Measurements from ENCODE around the gene CHRNA4. TPM values are rescaled to one million over a fixed set of nuclear protein-coding genes. Genes with fewer than 3 reads are reported as not detected.

CHRNA4 gene
- total and polyA plus RNA-seq, 2 of the 13 experiments (the other 11 are each of a cell fraction or from before 2014, with no cell fraction given), result not detected

DNA sequence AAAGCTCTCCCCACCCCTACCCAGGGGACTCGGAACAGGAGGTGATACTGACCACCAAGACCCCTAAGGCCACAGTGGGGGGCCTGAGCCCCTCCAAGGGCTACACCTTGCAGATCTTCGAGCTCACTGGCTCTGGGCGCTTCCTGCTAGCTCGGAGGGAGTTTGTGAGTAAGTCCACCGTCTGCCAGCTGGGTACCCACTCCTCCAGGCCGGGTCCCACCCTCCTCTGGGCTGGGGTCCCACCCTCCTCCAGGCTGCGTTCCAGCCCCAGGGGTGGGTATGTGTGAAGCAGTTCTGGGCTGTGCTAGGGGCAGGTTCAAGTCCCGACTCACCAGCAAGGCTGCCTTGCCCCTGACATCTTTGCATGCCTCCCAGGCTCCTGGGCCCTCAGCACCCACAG is 55.8 kb downstream of the CHRNA4 start:
- Histone ChIP-seq H3K4me3 (replicated peaks in 1 of 3; ENCODE audit: insufficient read depth in 1 of 3, low read depth in 2 of 3, low read length in 3 of 3) (no peak overlapping the region), H3K4me2 (ENCODE audit: low read depth, low read length) (no peak overlapping the region), H3K79me2 (ENCODE audit: insufficient read depth, low read length) (no peaks in the 10 kb centered on the region), H3K9me3 (ENCODE audit: low read length) (no peaks in the 10 kb centered on the region), H3K9ac (ENCODE audit: insufficient read depth, low read depth, low read length) (no peak overlapping the region), H3K27me3 (ENCODE audit: control insufficient read depth in 1 of 2, insufficient read depth in 2 of 2, low read length in 2 of 2) (peaks cover 18 to 56% of the 10 kb centered on the region in 2 experiments), H3K4me1 (ENCODE audit: insufficient read depth, low read length) (no peaks in the 10 kb centered on the region), H4K20me1 (ENCODE audit: insufficient read depth, low read length) (peaks cover 11% of the 10 kb centered on the region; the same call in 1 of the 2 replicates), H3K27ac (ENCODE audit: extremely low read length, insufficient read depth, low read length) (no peak overlapping the region), H2AFZ (ENCODE audit: low read length) (no peak overlapping the region), H3K36me3 (replicated peaks in 1 of 2; ENCODE audit: control insufficient read depth in 1 of 2, insufficient read depth in 2 of 2, low read length in 2 of 2) (no peaks in the 10 kb centered on the region)
- no peak for ATAC-seq
- no TSS peak for BruUV-seq (replicated peaks)
- DNase-seq (ENCODE audit: low spot score), result no peak
- WGBS (ENCODE audit: low lambda C conversion rate), result 5% methylated on average over 8 of the region's 8 CpGs
- in situ Hi-C loops (cut with HindIII; ENCODE audit: extremely low pct_ligation_motif_present, low pct_unique_long_range_greater_than_20kb), result loop anchor here (5.0 kb wide), 1 partner anchor 77 kb away; no protein-coding TSS in a partner anchor
- CTCF ChIA-PET (ENCODE audit: low intra/inter-chr PET ratio, low total read pairs), result no interaction called here
- POLR2A ChIA-PET, result no interaction called here
- no peak for TF ChIP-seq MYC (CRISPR knock-in tag; IDR thresholded peaks at IDR 0.05; ENCODE audit: borderline replicate concordance)
- TF ChIP-seq NFIB (CRISPR knock-in tag; IDR thresholded peaks at IDR 0.05; ENCODE audit: borderline replicate concordance), result no peak
- TF ChIP-seq ZNF251 (CRISPR knock-in tag; IDR thresholded peaks at IDR 0.05), result no peak
- TF ChIP-seq ZNF263 (CRISPR knock-in tag; IDR thresholded peaks at IDR 0.05), result no peak
- no peak for TF ChIP-seq FOXA1 (IDR thresholded peaks at IDR 0.05)
- no peak for TF ChIP-seq FOXA1 (CRISPR knock-in tag; IDR thresholded peaks at IDR 0.05)
- no peak for TF ChIP-seq NFIC (IDR thresholded peaks at IDR 0.05; ENCODE audit: low read length)
- TF ChIP-seq, protein P1, sequence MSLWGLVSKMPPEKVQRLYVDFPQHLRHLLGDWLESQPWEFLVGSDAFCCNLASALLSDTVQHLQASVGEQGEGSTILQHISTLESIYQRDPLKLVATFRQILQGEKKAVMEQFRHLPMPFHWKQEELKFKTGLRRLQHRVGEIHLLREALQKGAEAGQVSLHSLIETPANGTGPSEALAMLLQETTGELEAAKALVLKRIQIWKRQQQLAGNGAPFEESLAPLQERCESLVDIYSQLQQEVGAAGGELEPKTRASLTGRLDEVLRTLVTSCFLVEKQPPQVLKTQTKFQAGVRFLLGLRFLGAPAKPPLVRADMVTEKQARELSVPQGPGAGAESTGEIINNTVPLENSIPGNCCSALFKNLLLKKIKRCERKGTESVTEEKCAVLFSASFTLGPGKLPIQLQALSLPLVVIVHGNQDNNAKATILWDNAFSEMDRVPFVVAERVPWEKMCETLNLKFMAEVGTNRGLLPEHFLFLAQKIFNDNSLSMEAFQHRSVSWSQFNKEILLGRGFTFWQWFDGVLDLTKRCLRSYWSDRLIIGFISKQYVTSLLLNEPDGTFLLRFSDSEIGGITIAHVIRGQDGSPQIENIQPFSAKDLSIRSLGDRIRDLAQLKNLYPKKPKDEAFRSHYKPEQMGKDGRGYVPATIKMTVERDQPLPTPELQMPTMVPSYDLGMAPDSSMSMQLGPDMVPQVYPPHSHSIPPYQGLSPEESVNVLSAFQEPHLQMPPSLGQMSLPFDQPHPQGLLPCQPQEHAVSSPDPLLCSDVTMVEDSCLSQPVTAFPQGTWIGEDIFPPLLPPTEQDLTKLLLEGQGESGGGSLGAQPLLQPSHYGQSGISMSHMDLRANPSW (CRISPR knock-in tag; IDR thresholded peaks at IDR 0.05; ENCODE audit: borderline replicate concordance), result no peak
- TF ChIP-seq, protein P2, sequence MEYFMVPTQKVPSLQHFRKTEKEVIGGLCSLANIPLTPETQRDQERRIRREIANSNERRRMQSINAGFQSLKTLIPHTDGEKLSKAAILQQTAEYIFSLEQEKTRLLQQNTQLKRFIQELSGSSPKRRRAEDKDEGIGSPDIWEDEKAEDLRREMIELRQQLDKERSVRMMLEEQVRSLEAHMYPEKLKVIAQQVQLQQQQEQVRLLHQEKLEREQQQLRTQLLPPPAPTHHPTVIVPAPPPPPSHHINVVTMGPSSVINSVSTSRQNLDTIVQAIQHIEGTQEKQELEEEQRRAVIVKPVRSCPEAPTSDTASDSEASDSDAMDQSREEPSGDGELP (IDR thresholded peaks at IDR 0.05; ENCODE audit: borderline replicate concordance, low read depth), result no peak
- TF ChIP-seq BRCA1 (CRISPR knock-in tag; IDR thresholded peaks at IDR 0.05), result no peak
- TF ChIP-seq ZNF746 (CRISPR knock-in tag; IDR thresholded peaks at IDR 0.05), result no peak
- FAIRE-seq, result no peak
- intact Hi-C loops (cut with micrococcal nuclease; ENCODE audit: unreplicated experiment), result no loop called here
